ENCODE measurements around the gene PTPRC.

PTPRC gene

GRCh38 chr1:198677871-198678270 is 39.0 kb downstream of the PTPRC start:
- no peak for ATAC-seq

GRCh38 chr1:198678301-198678836 is 39.5 kb downstream of the PTPRC start:
- ATAC-seq, result peak in 1 of 2 donors; percentile 17

- ATAC-seq, result no peak
Measured at GRCh38 chr1:198678901-198679329, 40.1 kb downstream of the PTPRC start.

- peak in 1 of 2 donors; percentile 5 for ATAC-seq
Measured at GRCh38 chr1:198679535-198680173, 40.8 kb downstream of the PTPRC start.

- ATAC-seq, result no peak
Measured at GRCh38 chr1:198680174-198680875, 41.5 kb downstream of the PTPRC start.

GRCh38 chr1:198681252-198681651 is 42.4 kb downstream of the PTPRC start:
- no peak for ATAC-seq

- ATAC-seq, result peak; percentile 91 to 92
Measured at GRCh38 chr1:198681831-198682759, 43.3 kb downstream of the PTPRC start.

- no peak for ATAC-seq
Measured at GRCh38 chr1:198682850-198683249, 44.0 kb downstream of the PTPRC start.

GRCh38 chr1:198683449-198683848 is 44.6 kb downstream of the PTPRC start:
- no peak for ATAC-seq

- ATAC-seq, result no peak
Measured at GRCh38 chr1:198686069-198686728, 47.4 kb downstream of the PTPRC start.

GRCh38 chr1:198687429-198687828 is 48.6 kb downstream of the PTPRC start:
- ATAC-seq, result no peak

- ATAC-seq, result peak; percentile 69 to 72
Measured at GRCh38 chr1:198691063-198691462, 52.2 kb downstream of the PTPRC start.

- ATAC-seq, result peak; percentile 67 to 76
Measured at GRCh38 chr1:198693321-198693720, 54.5 kb downstream of the PTPRC start.

GRCh38 chr1:198694542-198694941 is 55.7 kb downstream of the PTPRC start:
- ATAC-seq, result no peak

- peak in 1 of 2 donors; percentile 11 for ATAC-seq
Measured at GRCh38 chr1:198696211-198696610, 57.4 kb downstream of the PTPRC start.

GRCh38 chr1:198699167-198700015 is 60.6 kb downstream of the PTPRC start:
- ATAC-seq, result peak; percentile 80 to 88

- no peak for ATAC-seq
Measured at GRCh38 chr1:198700016-198700392, 61.2 kb downstream of the PTPRC start.

- ATAC-seq, result no peak
Measured at GRCh38 chr1:198700396-198700795, 61.6 kb downstream of the PTPRC start.

- peak; percentile 25 to 50 for ATAC-seq
Measured at GRCh38 chr1:198701250-198701649, 62.4 kb downstream of the PTPRC start.

GRCh38 chr1:198701766-198702539 is 63.1 kb downstream of the PTPRC start:
- ATAC-seq, result no peak

Data from activated CD4-positive, CD25-positive, alpha-beta regulatory T cell treated with anti-CD3 and anti-CD28 coated beads, Interleukin-2, amount 50 U/mL, for 24 hours (primary cell).